HT1080 (cell line): ENCODE measurements around the gene IFFO2. TPM values are rescaled to one million over a fixed set of nuclear protein-coding genes. Genes with fewer than 3 reads are reported as not detected.

Experiments
- DNase-seq: peaks from one replicate; pipeline ENCODE4 v3.0.0-alpha.2; 2015; ENCODE audit warnings: low read depth
- total RNA-seq: library from RNA; depleted of rRNA; stranded (reverse); fragments of >200 nt; shearing (Covaris generic); gene quantifications from 2 replicates; pipeline ENCODE4 v1.2.3, GENCODE V29; 2014

Gene IFFO2
- total RNA-seq, 1 experiment from 2014 or later, result 34.6 TPM

DNA sequence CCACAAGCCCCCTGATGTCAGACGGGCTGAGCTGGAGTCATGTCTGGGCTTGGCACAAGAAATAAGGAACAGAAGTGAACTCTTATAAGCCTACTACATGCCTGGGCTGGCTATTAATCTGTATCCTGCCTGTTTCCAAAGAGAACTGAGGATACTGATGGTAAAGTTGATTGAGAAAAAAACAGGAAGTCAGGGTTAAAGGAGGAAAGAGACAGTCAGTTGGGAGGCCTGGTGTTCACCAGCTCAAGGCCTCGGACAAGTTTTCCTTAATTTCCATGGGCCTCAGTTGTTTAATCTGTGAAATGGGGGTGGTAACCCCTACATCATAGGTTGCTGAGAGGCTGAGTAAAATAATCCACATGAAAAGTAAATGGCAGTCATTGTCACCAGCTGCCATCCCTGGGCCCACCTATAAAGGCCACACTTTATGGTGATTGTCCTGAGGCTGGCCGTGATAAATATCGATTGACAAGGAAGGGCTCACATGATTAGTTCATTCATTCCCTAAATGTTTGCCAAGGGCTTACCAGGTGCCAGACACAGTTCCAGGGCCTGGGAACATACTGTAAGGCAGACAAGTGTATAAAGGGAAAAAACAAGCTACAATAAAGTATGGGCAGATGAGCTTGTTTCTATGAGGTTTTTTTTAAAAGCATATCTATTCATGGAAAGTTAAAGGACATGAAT, 57.0 kb downstream of the IFFO2 start:
- no peak for DNase-seq

DNA sequence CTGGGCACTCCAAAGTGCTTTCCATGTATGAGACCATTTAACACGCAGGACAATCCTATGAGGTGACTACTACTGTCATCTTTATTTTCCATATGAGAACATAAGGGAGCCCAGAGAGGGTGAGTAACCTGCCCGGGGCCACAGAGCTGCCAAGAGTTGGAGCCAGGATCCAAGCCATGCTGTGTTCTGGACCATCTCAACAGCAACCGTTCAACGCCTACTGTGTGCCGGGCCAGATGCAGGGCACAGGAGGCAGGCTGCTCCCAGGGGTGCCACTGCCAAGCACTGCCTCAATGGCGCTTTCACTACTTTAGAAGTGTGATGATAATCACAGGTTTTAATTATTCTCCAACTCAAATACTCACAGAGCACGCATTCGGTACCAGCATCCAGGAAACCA, 57.9 kb downstream of the IFFO2 start:
- no peak for DNase-seq

DNA sequence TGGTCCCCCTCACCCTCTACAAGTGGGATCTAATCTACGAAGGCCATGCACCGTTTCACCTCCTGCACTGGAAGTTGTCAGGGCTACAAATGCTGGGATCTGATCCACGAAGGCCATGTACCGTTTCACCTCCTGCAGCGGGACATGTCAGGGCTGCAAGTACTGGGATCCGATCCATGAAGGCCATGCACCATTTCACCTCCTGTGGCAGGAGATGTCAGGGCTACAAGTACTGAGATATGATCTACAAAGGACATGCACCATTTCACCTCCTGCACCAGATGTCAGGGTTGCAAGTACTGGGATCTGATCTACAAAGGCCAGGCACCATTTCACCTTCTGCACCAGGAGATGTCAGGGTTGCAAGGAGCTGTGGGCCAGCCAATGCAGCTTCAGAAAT, 61.2 kb downstream of the IFFO2 start:
- DNase-seq, result no peak

DNA sequence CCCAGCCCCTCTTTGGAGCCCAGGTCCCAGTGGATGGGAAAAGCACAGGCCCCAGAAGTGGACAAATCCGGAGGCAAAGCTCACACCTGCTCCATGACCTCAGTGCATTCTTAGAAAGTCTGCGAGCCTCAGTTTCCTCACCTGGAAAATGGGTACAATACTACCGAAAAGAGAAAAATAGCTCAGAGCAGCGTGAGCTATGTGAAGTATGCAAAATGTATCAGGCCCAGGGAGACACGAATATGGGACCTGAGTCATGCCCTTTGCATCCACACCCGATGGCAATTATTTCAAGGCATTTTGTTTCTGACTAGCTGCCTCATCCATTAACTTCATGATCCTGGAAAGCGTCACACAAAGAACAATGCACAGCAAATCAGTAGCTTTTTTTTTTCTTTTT, 63.4 kb downstream of the IFFO2 start:
- DNase-seq, result no peak

DNA sequence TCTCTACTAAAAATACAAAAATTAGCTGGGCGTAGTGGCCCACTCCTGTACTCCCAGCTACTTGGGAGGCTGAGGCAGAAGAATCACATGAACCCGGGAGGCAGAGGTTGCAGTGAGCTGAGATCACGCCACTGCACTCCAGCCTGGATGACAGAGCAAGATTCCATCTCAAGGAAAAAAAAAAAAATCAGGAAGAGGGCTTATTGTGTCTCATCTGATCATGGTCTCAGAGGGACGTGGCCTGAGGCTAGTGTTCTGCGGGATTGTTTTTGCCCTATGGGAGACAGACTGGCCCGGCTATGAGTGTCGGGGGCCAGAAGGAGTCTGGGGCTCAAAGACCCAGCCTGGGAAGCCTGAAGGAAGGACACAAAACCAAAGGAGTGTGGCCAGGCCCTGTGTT, 64.6 kb downstream of the IFFO2 start:
- peak; percentile 21 for DNase-seq

DNA sequence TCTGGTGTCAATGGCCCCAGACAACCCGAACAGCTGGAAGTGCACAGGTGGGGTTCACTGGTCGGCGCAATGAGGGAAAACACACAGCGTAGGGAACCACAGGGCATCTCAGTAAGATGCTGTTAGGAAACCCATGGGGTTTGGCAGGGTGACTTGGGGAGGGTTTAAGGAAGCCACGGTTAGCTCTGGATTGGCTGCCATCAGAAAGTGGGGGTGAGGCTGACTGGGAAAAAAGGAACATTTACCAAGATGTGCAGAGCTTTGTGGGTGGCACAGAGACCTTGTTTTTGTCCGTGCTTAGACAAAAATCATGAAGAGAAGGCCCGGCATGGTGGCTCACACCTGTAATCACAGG, 65.1 kb downstream of the IFFO2 start:
- no peak for DNase-seq

DNA sequence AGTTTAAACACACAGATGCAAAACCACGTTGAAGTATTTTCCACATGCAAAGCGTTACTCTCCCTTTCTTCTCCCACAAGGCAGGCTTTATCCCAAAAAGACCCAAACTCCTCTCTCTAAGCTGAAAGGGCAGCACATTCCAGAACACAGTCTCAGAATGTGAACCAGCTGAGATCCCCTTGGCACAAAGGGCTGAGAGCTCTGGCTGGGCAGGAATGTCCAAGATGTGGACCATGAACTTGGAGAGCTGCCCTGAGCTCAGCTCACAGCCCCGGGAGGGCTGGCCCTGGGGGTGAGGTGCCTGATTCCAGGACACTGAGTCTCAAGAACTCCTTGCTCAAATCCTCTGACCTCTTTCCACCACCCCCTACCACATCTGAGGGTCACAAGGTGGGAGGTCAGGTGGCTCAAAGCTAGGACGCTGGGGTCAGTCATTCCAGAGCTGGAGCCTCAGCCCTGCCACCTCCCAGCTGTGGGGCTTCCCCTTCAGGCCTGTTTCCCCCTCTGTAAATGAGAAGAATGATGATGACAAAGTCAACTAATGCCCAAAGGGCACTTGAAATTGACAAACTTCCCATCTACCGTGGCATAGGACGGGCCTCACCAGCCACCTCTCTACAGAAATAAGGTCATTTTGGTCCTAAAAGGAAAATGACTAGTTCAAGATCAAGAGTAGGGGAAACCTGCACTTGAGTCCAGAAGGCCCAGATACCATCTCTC, 65.6 kb downstream of the IFFO2 start:
- DNase-seq, result no peak

DNA sequence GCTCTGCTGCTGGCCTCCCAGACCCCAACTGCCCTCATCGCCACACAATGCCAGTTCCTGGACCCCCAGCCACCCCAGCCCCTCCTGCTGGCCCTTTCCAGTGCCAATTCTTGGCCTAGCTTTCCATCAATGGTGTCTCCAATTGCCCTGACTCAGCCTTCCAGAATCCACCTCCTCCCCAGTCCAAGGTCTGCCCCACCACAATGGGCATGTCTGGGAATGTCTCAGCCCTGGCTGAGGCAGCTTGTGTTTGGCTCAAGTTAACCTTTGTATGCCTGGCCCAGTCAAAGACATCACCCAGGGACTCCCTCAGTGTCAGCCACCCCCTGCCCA, 70.5 kb downstream of the IFFO2 start:
- peak; percentile 43 for DNase-seq

DNA sequence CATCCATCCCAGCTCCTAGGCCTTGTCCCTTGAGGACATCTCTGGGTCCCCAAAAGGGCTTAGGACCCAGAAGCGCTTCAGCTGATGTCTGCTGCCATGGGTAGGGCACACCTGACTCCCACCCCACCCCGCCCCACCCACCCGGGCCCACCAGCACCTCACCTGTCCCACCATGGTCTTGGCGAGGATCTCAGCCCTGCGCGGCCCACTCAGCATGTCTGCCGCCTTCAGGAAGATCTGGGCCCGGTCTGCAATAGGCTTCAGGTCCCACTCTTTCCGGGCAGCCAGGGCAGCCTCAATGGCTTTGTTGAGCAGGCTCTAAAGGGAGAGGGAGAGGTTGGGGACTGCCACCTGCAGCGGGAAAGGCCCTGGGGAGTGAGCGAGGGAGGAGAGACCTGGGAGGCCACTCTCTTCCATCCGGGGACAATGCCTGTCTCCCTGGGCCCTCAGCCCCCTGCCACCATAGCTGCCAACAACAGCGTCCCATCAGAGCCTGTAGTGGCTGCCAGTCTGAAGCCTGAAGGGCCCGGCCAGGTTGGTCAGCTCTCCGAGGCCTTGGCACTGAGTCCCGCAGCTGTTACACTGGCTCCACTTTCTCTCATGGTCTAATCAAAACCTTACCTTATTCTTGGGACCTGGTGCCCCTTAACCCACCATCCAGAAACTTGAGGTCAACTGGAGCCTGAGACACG, 71.0 kb downstream of the IFFO2 start:
- DNase-seq, result no peak

DNA sequence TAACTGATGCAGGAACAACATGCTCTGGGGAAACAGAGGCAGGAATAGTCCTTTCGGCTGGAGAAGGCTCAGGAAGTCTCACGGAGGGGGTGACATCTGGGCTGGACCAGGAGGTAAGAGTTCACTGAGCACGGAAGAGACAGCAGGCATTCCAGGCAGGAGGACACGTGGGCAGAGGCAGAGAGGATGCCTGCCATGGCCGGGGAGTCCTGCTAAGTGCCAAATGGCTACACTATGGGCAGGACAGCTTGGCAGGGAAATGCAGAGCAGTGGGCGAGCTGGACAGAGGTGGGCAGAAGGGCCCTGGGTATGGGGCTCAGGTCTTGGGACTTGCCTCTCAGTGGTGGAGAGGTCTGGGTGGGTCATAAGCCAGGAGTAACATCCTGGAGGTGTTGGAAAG, 71.7 kb downstream of the IFFO2 start:
- DNase-seq, result no peak

DNA sequence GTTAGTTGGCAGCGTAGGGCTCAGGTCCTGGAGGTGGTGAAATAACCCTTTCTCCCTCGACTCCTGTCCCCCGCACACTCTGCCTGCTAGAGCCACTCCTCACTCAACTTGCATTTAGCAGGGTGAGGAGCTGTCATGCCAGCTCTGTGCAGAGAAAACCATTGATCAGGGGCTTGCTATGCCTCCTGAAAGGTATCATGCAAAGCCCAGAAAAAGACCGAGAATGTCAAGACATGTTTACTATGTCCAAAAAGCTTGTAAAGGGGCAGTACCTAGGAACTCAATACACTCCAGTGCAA, 72.1 kb downstream of the IFFO2 start:
- no peak for DNase-seq

DNA sequence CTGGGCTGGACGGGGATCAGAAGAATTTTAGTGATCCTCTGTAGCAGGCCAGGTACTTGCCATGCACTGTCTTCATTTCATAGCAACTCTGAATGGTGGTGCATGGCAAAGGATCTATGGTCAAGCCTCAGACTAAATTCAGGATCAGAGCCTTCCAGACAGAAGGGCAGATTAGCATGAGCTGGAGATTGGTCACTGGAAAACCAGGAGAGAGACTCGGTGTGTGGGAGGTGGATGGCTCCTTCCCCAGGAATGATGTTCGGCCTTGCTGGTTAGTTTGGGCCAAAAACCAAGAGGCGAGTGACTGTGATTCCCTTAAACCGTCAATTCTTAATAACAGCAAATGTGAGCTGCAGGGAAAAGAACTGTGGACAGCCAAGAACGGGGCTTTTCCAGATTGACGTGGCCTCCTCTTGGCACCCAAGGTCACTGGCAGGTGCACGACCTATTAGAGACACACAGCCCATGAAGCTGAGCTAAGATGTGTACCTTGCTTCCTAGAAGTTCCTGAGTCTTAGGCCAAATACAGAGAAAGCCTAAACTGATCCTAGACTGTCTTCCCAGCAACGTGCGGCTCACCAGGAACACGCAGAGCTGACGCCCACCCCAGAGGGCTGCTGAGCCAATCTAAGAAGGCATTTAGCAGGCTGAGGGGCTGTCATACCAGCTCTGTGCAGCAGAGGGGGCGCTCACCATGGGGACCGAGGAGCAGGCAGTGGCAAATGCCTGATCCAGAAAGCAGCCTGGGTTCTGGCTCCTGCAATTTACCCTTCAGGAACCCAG, 72.6 kb downstream of the IFFO2 start:
- peak; percentile 52 for DNase-seq

DNA sequence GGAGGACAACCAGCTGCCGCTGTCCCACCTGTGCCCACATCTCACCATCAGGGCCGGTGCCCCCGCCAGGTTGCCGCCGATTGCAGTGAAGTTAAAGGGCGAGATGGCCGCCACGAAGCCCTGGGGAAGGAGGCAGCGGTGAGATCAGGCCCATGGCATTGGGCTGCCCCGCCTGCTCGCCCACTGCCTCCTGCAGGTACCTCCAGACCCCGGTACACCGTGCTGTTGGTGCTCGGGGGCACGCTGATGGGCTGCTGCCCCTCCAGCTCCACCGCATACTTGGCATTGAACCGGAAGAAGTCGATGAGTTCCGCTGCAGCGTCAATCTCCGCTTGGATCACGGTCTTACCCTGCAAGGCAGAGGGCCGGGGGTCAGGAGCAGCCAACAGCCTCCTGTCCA, 73.4 kb downstream of the IFFO2 start:
- no peak for DNase-seq

DNA sequence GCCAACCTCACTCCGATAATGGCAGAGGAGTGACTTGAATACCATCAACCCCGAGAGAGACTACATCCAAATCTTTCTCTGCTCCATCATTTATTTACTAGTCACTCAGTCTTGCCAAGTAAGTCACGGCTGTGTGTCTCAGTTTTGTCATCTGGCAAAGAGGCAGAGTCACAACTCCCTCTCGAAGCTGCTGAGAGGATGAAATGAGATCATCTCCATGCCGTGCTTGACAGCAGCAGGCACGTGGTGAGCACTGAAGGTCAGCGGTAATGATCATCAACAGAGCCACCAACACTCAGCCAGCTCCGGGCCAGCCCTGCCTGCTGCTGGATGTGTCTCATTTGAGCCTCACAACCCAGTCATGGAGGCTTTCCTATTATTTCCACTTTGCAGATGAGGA, 74.0 kb downstream of the IFFO2 start:
- no peak for DNase-seq

DNA sequence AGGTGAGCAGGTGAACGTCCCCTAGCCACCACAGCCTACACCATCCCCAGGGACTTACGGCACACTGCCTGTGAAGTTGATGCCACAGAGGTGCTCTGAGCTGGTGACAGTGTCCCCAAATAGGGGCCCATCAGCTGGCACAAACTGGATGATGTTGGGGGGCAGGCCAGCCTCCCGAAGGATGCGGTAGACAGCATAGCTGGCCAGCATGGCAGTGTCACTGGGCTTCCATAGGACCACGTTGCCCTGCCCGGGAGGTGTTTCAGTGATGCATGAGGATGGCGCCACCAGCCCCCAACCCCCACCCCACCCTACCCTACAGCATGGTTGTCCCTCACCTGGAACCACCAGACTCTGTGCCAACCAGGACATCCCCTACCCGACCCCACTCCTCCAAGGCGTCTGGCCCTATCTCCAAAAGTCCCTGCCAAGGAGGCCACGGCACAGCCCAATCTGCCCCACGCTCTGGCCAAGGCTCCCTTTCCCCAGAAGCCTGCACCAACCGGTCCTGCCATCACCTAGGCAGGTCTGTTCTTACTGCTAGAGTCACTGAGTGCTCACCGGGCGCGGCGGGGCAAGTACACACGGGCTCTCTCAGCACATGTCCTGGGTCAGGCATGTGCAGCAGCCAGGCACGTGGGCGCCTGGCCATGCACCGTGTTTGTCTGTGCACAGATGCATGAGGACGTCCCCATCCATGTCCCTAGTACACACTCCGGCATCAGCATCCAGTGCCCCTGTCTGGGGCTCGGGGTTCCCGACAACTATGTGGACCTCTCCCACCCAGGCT, 74.6 kb downstream of the IFFO2 start:
- DNase-seq, result no peak

DNA sequence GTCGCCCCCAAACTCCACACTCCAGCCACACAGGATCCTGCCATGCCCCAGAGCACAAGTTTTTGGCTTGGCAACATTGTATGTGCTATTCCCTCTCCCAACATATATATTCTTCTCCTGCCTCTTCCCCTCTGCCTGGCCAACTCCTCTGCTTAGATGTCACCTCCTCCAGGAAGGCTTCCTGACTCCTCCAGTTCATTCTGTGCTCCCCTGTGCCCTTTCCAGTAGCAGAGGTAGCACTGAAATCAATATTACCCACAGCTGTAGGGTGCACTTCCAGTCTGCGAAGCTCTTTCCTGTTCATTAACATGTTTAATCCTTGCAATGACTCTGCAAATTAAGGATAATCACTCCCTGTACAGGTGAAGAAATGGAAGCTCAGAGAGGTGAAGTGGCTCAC, 75.3 kb downstream of the IFFO2 start:
- no peak for DNase-seq

DNA sequence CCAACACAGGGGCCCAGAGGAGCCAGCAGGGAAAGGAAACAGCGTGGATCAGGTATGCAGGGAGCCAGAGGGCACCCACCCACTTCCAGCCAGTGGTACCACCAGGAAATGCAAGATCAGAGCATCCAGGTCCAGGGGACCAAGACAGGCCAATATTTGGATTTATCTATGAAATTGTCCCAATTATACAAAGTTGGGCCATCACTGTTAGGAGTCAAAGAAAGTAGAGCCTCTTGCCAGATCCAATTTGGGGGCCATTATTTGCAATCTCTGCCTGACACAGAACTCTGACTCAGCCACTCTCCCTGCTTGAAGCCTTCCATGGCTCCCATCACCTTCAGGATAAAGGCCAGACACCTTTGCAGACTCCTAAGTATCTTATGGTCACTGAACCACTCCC, 75.9 kb downstream of the IFFO2 start:
- no peak for DNase-seq

DNA sequence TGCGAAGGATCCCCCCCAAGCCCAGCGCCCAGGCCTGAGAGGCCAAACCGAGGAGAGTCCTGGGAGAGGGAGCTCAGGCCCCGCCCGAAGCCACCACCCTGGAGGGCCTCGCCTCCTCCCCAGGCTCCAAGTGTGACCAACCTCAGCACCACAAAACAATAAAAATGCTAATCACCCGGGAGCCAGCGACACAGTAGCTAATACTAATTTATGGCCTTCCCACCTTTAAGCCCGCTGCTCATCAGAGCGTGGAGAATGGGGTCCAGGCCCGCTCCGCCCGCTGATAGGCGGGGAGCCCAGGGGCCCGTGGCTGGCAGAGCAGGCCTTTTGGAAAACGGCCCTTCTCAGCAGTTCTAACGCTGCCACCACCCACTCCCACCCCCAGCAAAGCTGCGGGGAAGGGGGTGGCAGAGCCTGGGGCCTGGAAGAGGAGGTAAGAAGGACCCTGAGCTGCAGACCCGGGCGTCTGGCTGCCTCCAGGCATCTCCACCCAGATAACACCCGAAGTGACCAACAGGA, 76.6 kb downstream of the IFFO2 start:
- no peak for DNase-seq

DNA sequence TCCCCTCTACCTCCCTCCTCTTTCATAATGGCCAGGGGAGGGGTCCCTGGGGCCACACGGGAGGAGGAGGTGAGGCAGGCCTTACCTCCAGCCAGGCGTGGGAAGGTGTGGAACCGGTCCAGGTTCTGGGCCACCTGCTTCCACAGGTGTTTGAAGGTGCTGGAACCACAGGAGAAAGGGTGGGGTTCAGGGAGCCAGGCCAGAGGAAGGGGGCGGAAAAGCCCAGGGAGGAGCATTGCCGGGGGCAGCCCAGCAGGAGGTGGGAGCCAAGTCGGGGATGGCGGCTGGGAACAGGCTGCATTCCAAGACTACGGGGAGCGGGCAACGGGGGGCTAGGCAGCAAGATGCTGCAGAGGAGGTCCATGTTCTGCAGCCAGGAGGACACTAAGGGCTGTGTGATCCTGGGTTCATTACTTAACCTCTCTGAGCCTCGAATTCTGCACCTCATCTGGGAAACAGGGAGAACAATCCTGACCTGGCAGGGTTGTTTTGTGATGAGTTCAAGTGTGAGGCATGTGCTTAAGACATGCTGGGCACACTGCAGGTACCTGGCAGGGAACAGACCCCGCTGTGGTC, 77.2 kb downstream of the IFFO2 start:
- no peak for DNase-seq

DNA sequence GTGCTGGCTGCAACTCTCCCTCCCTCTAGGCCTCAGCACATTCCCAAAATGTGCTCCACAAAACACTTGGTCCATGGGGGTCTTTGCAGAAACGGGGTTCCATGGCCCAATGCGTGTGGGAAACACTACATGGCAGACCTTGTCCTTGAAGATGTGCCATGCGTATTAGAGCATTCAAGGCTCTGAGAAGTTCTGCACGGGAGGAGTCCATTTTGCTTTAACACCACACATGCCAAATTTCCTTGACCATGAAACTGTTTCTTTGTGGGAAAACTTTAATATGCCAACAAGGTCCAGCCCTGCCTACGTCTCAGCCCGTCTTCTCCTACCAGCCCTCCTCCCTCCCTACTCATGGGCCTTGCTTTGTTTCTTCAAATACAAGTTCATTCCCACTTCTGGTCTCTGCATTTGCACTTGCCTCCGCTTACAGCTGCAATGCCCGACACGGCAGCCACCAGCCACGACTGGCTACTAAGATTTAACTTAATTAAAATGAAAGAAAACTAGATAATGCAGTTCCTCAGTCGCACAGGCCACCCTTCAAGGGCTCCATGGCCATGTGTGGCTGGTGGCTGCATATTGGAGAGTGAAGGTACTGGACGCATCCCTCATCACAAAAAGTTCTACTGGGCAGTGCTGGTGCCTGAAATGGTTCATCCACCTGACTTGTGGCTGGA, 77.8 kb downstream of the IFFO2 start:
- DNase-seq, result no peak
